Fibroblast of lung (primary cell): ENCODE data around the gene ZNF747.

Experiments used
- EZH2 ChIP-seq: IDR thresholded peaks from 2 replicates; pipeline ENCODE4 v1.5.1; 2012; ENCODE audit warnings: low read length, control low read depth, mild to moderate bottlenecking; ENCODE audit errors: missing control alignments
- TF ChIP-seq, protein P1 (sequence below), 2 donors: IDR thresholded peaks in 1 of 2; conservative IDR thresholded peaks in 1 of 2; 1 replicate in 1 of 2; 2 replicates in 1 of 2; pipeline ENCODE4 v1.5.1; 2011 to 2012; ENCODE audit warnings: low read length in 2 of 2, control low read depth in 1 of 2, inconsistent platforms in 1 of 2, low read depth in 1 of 2, mild to moderate bottlenecking in 1 of 2

DNA sequence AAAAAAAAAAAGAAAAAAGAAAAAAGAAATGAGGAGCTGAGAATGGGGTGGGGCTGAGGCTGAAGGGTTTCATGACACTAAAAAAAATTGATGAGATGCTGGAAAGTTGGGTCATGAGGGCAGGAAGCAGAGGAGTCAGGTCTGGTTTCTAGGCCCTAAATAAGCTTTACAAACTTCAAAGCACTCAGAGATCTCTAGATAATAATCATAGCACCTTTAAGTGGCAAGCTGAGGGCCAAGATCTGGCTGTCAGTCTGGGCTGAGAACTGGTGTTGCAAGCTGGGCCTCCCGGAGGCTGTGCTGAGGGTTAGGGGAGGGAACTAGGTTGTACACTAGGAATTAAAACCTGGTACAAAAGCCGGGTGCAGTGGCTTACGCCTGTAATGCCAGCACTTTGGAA lies 17.1 kb upstream of the ZNF747 start:
- TF ChIP-seq, protein P1, sequence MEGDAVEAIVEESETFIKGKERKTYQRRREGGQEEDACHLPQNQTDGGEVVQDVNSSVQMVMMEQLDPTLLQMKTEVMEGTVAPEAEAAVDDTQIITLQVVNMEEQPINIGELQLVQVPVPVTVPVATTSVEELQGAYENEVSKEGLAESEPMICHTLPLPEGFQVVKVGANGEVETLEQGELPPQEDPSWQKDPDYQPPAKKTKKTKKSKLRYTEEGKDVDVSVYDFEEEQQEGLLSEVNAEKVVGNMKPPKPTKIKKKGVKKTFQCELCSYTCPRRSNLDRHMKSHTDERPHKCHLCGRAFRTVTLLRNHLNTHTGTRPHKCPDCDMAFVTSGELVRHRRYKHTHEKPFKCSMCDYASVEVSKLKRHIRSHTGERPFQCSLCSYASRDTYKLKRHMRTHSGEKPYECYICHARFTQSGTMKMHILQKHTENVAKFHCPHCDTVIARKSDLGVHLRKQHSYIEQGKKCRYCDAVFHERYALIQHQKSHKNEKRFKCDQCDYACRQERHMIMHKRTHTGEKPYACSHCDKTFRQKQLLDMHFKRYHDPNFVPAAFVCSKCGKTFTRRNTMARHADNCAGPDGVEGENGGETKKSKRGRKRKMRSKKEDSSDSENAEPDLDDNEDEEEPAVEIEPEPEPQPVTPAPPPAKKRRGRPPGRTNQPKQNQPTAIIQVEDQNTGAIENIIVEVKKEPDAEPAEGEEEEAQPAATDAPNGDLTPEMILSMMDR (conservative IDR thresholded peaks at IDR 0.05 in 1 of 2, IDR thresholded peaks at IDR 0.05 in 1 of 2; ENCODE audit: low read depth in 1 of 2, low read length in 2 of 2): no peak
- no peak for TF ChIP-seq EZH2
